ENCODE results near the gene FNDC10. TPM values are rescaled to one million over a fixed set of nuclear protein-coding genes. Genes with fewer than 3 reads are reported as not detected.

The FNDC10 gene
- total RNA-seq, 1 donor from 2014 or later, result 0.60 TPM

DNA sequence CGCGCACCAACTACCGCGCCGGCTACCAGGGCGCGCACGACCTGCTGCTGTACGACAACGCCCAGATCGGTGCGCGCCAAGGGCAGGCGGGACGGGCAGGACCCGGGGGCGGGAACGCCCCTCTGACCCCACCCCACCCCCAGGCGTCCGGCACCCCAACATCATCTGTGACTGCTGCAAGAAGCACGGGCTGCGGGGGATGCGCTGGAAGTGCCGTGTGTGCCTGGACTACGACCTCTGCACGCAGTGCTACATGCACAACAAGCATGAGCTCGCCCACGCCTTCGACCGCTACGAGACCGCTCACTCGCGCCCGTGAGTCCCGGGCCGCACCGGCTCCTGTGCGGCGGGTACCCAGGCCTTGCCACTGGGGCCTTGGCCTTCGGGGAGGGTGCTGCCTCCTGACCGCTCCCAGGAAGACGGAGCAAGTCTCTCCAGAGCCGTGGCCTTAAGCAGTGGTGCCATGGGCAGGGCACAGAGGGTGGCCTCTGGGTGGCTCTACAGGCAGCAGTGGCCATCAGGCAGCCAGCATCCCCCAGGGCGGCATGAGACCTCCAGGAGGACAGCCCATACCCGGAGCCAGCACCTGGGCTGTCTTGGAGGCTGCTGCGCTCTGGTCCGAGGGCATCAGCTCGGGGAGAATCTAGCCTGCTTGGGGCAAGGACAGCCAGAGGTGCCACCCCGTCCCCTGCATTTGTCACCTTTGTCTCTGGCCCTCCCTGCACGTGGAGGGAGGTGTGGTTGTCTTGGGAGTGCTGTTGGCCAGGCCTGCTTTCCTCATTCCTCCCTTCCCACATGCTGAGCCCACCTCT is 23.9 kb upstream of the FNDC10 start:
- Mint-ChIP-seq H3K4me1 (no peaks in the 10 kb centered on the region), H3K36me3 (ENCODE audit: low read depth) (peaks cover under 1% of the 10 kb centered on the region), H3K27me3 (no peaks in the 10 kb centered on the region), H3K4me3 (no peak overlapping the region), H3K27ac (no peak overlapping the region), H3K9me3 (no peaks in the 10 kb centered on the region)
- intact Hi-C loops (cut with micrococcal nuclease), result no loop called here
- CTCF ChIA-PET, result no interaction called here
- DNase-seq (no peak), ATAC-seq (ENCODE audit: low read depth) (no peak)
- POLR2A ChIA-PET, result no interaction called here
- TF ChIP-seq, protein P1, sequence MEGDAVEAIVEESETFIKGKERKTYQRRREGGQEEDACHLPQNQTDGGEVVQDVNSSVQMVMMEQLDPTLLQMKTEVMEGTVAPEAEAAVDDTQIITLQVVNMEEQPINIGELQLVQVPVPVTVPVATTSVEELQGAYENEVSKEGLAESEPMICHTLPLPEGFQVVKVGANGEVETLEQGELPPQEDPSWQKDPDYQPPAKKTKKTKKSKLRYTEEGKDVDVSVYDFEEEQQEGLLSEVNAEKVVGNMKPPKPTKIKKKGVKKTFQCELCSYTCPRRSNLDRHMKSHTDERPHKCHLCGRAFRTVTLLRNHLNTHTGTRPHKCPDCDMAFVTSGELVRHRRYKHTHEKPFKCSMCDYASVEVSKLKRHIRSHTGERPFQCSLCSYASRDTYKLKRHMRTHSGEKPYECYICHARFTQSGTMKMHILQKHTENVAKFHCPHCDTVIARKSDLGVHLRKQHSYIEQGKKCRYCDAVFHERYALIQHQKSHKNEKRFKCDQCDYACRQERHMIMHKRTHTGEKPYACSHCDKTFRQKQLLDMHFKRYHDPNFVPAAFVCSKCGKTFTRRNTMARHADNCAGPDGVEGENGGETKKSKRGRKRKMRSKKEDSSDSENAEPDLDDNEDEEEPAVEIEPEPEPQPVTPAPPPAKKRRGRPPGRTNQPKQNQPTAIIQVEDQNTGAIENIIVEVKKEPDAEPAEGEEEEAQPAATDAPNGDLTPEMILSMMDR (IDR thresholded peaks at IDR 0.05), result no peak

- ChIA-PET CTCF (no interaction called here), POLR2A (no interaction called here)
- Mint-ChIP-seq H3K4me1 (no peaks in the 10 kb centered on the region), H3K4me3 (no peak overlapping the region), H3K27me3 (no peaks in the 10 kb centered on the region), H3K9me3 (no peaks in the 10 kb centered on the region), H3K27ac (no peak overlapping the region), H3K36me3 (ENCODE audit: low read depth) (peaks cover 1% of the 10 kb centered on the region)
- no peak for DNase-seq
- intact Hi-C loops (cut with micrococcal nuclease), result no loop called here
- TF ChIP-seq, protein P1 (IDR thresholded peaks at IDR 0.05), result no peak
- no peak for ATAC-seq (ENCODE audit: low read depth)
These were observed 23.3 kb upstream of the FNDC10 start for GRCh38 chr1:1623181-1623630.

- TF ChIP-seq, protein P1 (IDR thresholded peaks at IDR 0.05), result no peak
- H3K36me3 Mint-ChIP-seq (ENCODE audit: low read depth), result peaks cover 3% of the 10 kb centered on the region
- ATAC-seq (ENCODE audit: low read depth) (no peak), DNase-seq (no peak)
- H3K9me3 Mint-ChIP-seq, result no peaks in the 10 kb centered on the region
- H3K27ac Mint-ChIP-seq, result no peak overlapping the region
- CTCF ChIA-PET, result no interaction called here
- POLR2A ChIA-PET, result no interaction called here
- intact Hi-C loops (cut with micrococcal nuclease), result no loop called here
- no peaks in the 10 kb centered on the region for H3K4me1 Mint-ChIP-seq
- H3K27me3 Mint-ChIP-seq, result no peaks in the 10 kb centered on the region
- H3K4me3 Mint-ChIP-seq, result no peak overlapping the region
These were observed 22.8 kb upstream of the FNDC10 start for GRCh38 chr1:1622788-1623094.

GRCh38 chr1:1622010-1622787 is 22.3 kb upstream of the FNDC10 start:
- no peak for DNase-seq
- Mint-ChIP-seq H3K9me3 (no peaks in the 10 kb centered on the region), H3K4me1 (peaks cover 3% of the 10 kb centered on the region), H3K27me3 (no peaks in the 10 kb centered on the region), H3K27ac (no peak overlapping the region), H3K4me3 (no peak overlapping the region), H3K36me3 (ENCODE audit: low read depth) (peaks cover 5% of the 10 kb centered on the region)
- intact Hi-C loops (cut with micrococcal nuclease), result no loop called here
- ChIA-PET POLR2A (no interaction called here), CTCF (no interaction called here)
- TF ChIP-seq, protein P1 (IDR thresholded peaks at IDR 0.05), result no peak
- ATAC-seq (ENCODE audit: low read depth), result no peak
